Measurements from ENCODE around the gene CAPN1. TPM values are rescaled to one million over a fixed set of nuclear protein-coding genes. Genes with fewer than 3 reads are reported as not detected.

Gene CAPN1
- total and polyA plus RNA-seq, 9 of the 15 experiments (the other 6 are each of a cell fraction or from before 2014, with no cell fraction given): 3.5 to 199 (median 61.6) TPM

DNA sequence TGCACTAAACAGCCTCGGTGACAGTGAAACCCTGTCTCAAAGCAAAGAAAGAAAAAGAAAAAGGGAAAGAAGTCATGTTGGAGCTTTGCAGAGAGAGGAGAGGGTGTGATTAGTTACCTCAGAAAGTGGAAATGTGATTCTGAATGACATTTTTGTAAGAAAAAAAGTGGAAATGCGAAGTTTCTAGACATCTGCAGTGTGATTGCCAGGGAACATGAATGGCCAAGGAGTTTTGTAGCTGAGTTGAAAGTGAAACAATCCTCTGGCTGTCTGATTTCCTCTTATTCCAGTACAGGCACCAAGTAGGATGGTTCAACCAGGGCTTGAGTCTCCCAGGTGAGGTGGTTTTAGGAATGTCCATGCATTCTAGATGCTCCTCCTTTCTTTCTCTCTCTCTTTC lies 29.6 kb upstream of the CAPN1 start:
- Histone ChIP-seq H3K36me3 (ENCODE audit: control insufficient read depth, insufficient read depth, low read length) (no peaks in the 10 kb centered on the region), H3K9me1 (ENCODE audit: control insufficient read depth, insufficient read depth, low read length) (no peaks in the 10 kb centered on the region), H2AFZ (ENCODE audit: low read depth, low read length) (no peak overlapping the region), H4K20me1 (replicated peaks; ENCODE audit: control insufficient read depth, insufficient read depth, low read length) (no peaks in the 10 kb centered on the region), H3K9me3 (replicated peaks; ENCODE audit: control insufficient read depth, insufficient read depth, low read depth, low read length) (no peaks in the 10 kb centered on the region; the same call in 1 of the 2 replicates), H3K9ac (ENCODE audit: insufficient read depth in 1 of 2, low read depth in 2 of 2, low read length in 2 of 2) (no peak overlapping the region; a peak in 1 of 4 replicates), H3K27me3 (ENCODE audit: control insufficient read depth in 2 of 2, insufficient read depth in 2 of 2, low read length in 2 of 2) (no peaks in the 10 kb centered on the region), H3K4me2 (ENCODE audit: insufficient read depth, low read length) (no peak overlapping the region), H3K27ac (ENCODE audit: extremely low read depth, low read depth, low read length) (no peak overlapping the region), H3K4me1 (replicated peaks in 1 of 2; ENCODE audit: control insufficient read depth in 2 of 2, insufficient read depth in 2 of 2, low read length in 2 of 2) (peaks cover 20 to 26% of the 10 kb centered on the region in 2 experiments), H3K79me2 (ENCODE audit: control insufficient read depth, insufficient read depth, low read length) (no peaks in the 10 kb centered on the region), H3K4me3 (no peak overlapping the region)
- FAIRE-seq (no peak), ATAC-seq (no peak), DNase-seq (ENCODE audit: extremely low read depth in 1 of 4, low spot score in 3 of 4) (no peak)
- CTCF ChIA-PET (ENCODE audit: low intra/inter-chr PET ratio): no interaction called here
- in situ Hi-C loops (cut with MboI) (no loop called here), intact Hi-C loops (cut with micrococcal nuclease) (no loop called here)
- TF ChIP-seq, protein P1, sequence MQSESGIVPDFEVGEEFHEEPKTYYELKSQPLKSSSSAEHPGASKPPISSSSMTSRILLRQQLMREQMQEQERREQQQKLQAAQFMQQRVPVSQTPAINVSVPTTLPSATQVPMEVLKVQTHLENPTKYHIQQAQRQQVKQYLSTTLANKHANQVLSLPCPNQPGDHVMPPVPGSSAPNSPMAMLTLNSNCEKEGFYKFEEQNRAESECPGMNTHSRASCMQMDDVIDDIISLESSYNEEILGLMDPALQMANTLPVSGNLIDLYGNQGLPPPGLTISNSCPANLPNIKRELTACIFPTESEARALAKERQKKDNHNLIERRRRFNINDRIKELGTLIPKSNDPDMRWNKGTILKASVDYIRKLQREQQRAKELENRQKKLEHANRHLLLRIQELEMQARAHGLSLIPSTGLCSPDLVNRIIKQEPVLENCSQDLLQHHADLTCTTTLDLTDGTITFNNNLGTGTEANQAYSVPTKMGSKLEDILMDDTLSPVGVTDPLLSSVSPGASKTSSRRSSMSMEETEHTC (IDR thresholded peaks at IDR 0.05): no peak
- TF ChIP-seq ZNF316 (IDR thresholded peaks at IDR 0.05) (no peak), STAT5A (IDR thresholded peaks at IDR 0.05; ENCODE audit: borderline replicate concordance, low read length) (no peak), HMG20A (CRISPR knock-in tag; conservative IDR thresholded peaks at IDR 0.05) (no peak), HNRNPUL1 (IDR thresholded peaks at IDR 0.05; ENCODE audit: low read length) (no peak), ATF7 (IDR thresholded peaks at IDR 0.05) (no peak)
- 47% methylated on average over 2 of the region's 2 CpGs for whole genome bisulfite sequencing (ENCODE audit: insufficient coverage, low coverage, missing lambda C conversion rate)
- no TSS peak for BruUV-seq (replicated peaks)
- POLR2A ChIA-PET: interaction anchor here (0.6 to 3.3 kb wide), 4 partner anchors 18 to 30 kb away, joined by 3 to 25 read pairs (median 6); partner anchors contain the start of genes FAU, MRPL49, SPDYC and SYVN1

Data from K562 (cell line).